ENCODE measurements around the gene DPP4. TPM values are rescaled to one million over a fixed set of nuclear protein-coding genes. Genes with fewer than 3 reads are reported as not detected.

The DPP4 gene
- total RNA-seq, 2 donors from 2014 or later, result 36.8 to 76.0 TPM

DNA sequence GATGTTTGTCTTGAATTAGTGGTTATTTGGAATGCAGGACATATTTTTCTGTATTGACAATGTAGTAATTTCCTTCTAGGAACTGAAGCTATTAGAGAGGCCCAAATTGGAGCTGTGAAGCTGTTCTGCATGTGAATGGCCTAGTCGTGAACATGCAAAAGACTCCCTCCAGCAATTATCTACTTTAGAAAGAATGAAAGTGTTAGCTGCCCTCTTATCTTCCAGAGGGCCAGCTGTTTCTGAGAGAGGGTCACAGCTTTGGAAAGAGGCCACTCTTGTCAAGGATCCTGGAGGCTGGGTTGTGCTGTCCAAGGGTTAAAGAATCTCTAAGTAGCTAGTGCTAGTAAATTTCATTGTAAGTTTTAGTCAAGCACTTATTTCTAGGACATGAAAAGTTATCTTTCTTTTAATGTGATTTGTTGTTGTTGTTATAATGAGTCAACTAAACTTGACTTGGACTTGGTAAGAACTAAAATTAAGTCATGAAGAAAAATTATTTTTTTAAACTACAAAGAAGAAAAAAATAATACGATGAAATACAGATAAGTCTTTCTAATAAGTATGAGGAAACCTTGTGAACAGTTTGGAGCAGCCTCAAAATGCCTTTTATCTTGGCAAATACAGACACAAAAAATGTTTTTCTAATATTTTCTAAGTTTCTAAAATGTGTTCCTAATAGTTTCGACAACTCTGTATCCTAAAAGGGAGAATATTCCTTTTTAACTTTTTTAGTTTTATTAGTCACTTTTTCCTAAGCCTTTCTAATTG, 36.8 kb downstream of the DPP4 start:
- Histone ChIP-seq H3K36me3 (no peaks in the 10 kb centered on the region), H3K4me3 (no peak overlapping the region), H3K4me1 (replicated peaks) (no peaks in the 10 kb centered on the region), H3K27me3 (replicated peaks; ENCODE audit: insufficient read depth) (no peaks in the 10 kb centered on the region), H3K9me3 (no peaks in the 10 kb centered on the region), H3K27ac (no peak overlapping the region)
- no peak for TF ChIP-seq POLR2A (IDR thresholded peaks at IDR 0.05)
- TF ChIP-seq, protein P1, sequence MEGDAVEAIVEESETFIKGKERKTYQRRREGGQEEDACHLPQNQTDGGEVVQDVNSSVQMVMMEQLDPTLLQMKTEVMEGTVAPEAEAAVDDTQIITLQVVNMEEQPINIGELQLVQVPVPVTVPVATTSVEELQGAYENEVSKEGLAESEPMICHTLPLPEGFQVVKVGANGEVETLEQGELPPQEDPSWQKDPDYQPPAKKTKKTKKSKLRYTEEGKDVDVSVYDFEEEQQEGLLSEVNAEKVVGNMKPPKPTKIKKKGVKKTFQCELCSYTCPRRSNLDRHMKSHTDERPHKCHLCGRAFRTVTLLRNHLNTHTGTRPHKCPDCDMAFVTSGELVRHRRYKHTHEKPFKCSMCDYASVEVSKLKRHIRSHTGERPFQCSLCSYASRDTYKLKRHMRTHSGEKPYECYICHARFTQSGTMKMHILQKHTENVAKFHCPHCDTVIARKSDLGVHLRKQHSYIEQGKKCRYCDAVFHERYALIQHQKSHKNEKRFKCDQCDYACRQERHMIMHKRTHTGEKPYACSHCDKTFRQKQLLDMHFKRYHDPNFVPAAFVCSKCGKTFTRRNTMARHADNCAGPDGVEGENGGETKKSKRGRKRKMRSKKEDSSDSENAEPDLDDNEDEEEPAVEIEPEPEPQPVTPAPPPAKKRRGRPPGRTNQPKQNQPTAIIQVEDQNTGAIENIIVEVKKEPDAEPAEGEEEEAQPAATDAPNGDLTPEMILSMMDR (IDR thresholded peaks at IDR 0.05), result no peak
- TF ChIP-seq POLR2AphosphoS5 (IDR thresholded peaks at IDR 0.05), result no peak
- DNase-seq (ENCODE audit: low spot score), result no peak
- intact Hi-C loops (cut with DNase I), result no loop called here
- 46% methylated on average over 3 of the region's 3 CpGs for WGBS

DNA sequence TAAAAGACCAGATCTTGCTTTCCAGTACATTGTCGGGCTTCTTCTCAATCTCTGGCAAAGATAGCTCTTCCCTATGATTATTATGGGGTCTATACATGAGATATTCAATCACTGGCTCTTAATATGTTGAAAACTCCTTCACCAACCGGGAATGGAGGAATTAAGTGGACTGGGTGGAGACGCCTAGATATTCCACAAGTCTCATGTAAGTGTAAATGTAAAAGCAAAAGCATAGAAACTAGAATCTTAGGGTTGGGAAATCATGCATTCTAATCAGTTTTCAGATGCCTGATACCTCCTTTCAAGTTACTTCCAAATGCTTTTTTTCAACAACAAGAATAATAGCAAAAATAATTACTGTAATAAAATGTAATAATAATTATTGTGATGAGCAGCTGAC, 38.0 kb downstream of the DPP4 start:
- no peak for DNase-seq (ENCODE audit: low spot score)
- Histone ChIP-seq H3K4me1 (replicated peaks) (no peaks in the 10 kb centered on the region), H3K27me3 (replicated peaks; ENCODE audit: insufficient read depth) (no peaks in the 10 kb centered on the region), H3K9me3 (no peaks in the 10 kb centered on the region), H3K4me3 (no peak overlapping the region), H3K27ac (no peak overlapping the region), H3K36me3 (no peaks in the 10 kb centered on the region)
- TF ChIP-seq POLR2AphosphoS5 (IDR thresholded peaks at IDR 0.05), result no peak
- TF ChIP-seq POLR2A (IDR thresholded peaks at IDR 0.05), result no peak
- TF ChIP-seq, protein P1 (IDR thresholded peaks at IDR 0.05), result no peak
- intact Hi-C loops (cut with DNase I), result no loop called here
- 93% methylated on average over 3 of the region's 3 CpGs for WGBS

DNA sequence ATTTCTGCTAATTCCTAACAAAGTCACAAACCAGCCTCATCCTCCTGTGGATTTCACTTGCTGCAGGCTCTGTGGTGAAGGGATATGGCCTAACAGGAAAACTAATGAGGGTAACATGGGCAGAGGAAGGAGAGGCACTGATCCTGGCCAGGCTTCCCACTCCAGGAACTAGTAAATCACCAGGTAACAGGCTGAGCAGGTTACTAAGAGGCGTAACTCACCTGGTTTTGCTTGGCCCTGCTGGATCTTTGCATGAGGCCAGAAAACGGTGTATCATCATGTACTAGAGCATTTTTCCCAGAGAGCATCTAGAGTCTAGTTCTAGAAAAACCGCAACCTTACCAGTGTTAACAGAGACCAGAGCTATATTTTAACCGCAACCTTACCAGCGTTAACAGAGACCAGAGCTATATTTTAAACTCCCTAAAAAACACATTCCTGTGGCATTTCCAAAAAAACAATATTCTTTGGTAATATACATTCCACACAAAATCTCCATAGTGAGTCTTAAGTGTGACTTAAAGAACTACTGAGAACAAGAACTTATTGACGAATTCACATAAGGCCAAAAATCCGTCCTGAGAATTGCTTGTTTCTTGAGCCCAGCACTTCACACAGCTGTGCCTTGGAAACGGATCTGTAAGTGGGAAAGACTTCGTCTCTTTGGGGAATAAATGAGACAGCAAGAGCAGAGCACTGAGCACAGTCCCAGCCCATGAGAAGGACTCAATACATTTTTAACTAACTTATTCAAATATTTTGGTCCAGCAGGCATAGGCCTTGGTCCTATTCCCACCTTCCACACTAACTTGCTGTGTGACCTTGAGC, 43.4 kb downstream of the DPP4 start:
- Histone ChIP-seq H3K36me3 (no peaks in the 10 kb centered on the region), H3K4me1 (replicated peaks) (no peaks in the 10 kb centered on the region), H3K27me3 (replicated peaks; ENCODE audit: insufficient read depth) (no peaks in the 10 kb centered on the region), H3K9me3 (no peaks in the 10 kb centered on the region), H3K4me3 (no peak overlapping the region), H3K27ac (peak overlapping the region in 1 of 2 donors; percentile 27)
- intact Hi-C loops (cut with DNase I), result loop anchor here (2.0 kb wide), 1 partner anchor 22 kb away; no protein-coding TSS in a partner anchor
- TF ChIP-seq POLR2AphosphoS5 (IDR thresholded peaks at IDR 0.05) (peak; percentile 11), POLR2A (IDR thresholded peaks at IDR 0.05) (no peak)
- TF ChIP-seq, protein P1 (IDR thresholded peaks at IDR 0.05), result no peak
- 88% methylated on average over 9 of the region's 9 CpGs for WGBS
- no peak for DNase-seq (ENCODE audit: low spot score)

DNA sequence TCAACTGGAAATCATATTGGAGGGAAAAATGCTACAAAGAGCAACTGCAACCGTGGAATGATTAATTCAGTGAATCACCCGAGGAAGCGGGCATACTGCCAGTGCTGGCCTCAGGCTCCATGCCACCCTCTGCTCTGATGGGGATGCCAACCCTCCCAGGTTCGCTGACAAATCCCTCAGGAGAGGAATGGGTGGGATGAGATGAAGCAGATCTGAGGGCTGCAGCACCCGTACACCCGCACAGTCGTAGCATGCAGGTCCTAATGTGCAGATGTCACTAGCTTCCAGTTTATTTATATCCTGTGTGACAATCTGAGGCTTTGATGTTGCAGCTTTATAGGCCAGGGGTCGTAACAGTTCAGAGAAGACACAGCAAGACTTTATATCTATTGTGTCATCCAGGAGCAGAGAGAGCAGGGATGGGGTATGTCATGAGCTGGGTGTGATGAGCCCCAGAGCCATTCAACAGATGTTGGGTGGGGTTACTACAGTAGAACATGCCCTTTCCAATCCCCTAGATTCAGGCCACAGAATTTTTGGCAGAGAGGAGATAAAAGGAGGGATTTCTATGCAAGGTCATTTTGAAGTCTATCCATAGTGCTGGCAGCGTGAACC, 44.6 kb downstream of the DPP4 start:
- 61% methylated on average over 9 of the region's 9 CpGs for WGBS
- Histone ChIP-seq H3K27me3 (replicated peaks; ENCODE audit: insufficient read depth) (no peaks in the 10 kb centered on the region), H3K4me3 (no peak overlapping the region), H3K4me1 (replicated peaks) (no peaks in the 10 kb centered on the region), H3K36me3 (no peaks in the 10 kb centered on the region), H3K9me3 (no peaks in the 10 kb centered on the region), H3K27ac (no peak overlapping the region)
- TF ChIP-seq POLR2AphosphoS5 (IDR thresholded peaks at IDR 0.05) (no peak), POLR2A (IDR thresholded peaks at IDR 0.05) (no peak)
- TF ChIP-seq, protein P1 (IDR thresholded peaks at IDR 0.05), result no peak
- no peak for DNase-seq (ENCODE audit: low spot score)
- intact Hi-C loops (cut with DNase I), result no loop called here

Data from prostate gland (tissue), 2 donors.